HepG2 (cell line): ENCODE data around the gene SLC23A2. TPM values are rescaled to one million over a fixed set of nuclear protein-coding genes. Genes with fewer than 3 reads are reported as not detected.
"Not testable (repeated sequence)": the region's sequence is repeated elsewhere in the genome, so short reads cannot be mapped to it uniquely, and the experiment has no call there.

Source experiments
- ATAC-seq: fragments of 200-7000 bp; cut with Tn5 transposase; 3 replicates; pipeline ENCODE4 v1.9.1; 2020; ENCODE audit warnings: mild to moderate bottlenecking, moderate library complexity
- BruUV-seq: library from RNA; stranded (reverse); fragments of 400-500 nt; replicated peaks from 2 replicates; lab custom pipeline; 2021; lab: Mats Ljungman, UMichigan
- CTCF ChIA-PET: fragments of 300-600 bp; formaldehyde crosslinking; extraction: SDS; loops from one replicate; lab custom pipeline; 2021; ENCODE audit warnings: low total read pairs, inconsistent platforms, low intra/inter-chr PET ratio; lab: Yijun Ruan, JAX
- POLR2A ChIA-PET: fragments of 350-600 bp; sonication (Branson Sonifier 250); formaldehyde crosslinking; loops from one replicate; lab custom pipeline; 2020; ENCODE audit warnings: antibody characterized with exemption, inconsistent platforms; lab: Yijun Ruan, JAX
- DNase-seq: peaks from one replicate; pipeline ENCODE4 v3.0.0-alpha.2; 2015; ENCODE audit warnings: low spot score
- FAIRE-seq: peaks from 3 replicates; lab custom pipeline; 2011; peaks lifted over from hg19 to GRCh38; lab: Jason Lieb, UNC
- H2AFZ ChIP-seq: one replicate; pipeline ENCODE4 v1.6.1; 2011; ENCODE audit warnings: low read length, inconsistent platforms
- H3K27ac ChIP-seq: fragments of 300-600 bp; 3 replicates; pipeline ENCODE4 v1.8.0; 2011; ENCODE audit warnings: mixed run types, mild to moderate bottlenecking, mixed read lengths, low read length, inconsistent platforms; ENCODE audit not compliant: insufficient read depth; ENCODE audit errors: extremely low read length
- H3K27me3 ChIP-seq, 2 experiments: fragments of 200-600 bp in 1 of 2; 2 replicates in 1 of 2; 3 replicates in 1 of 2; pipeline versions ENCODE4 v1.6.0 to v1.8.0; 2011; ENCODE audit warnings: low read length in 2 of 2, mild to moderate bottlenecking in 2 of 2, moderate library complexity in 2 of 2, inconsistent platforms in 1 of 2; ENCODE audit not compliant: insufficient read depth in 2 of 2, control insufficient read depth in 1 of 2
- H3K36me3 ChIP-seq, 2 experiments: fragments of 200-600 bp in 1 of 2; replicated peaks in 1 of 2; 2 replicates in 1 of 2; 3 replicates in 1 of 2; pipeline versions ENCODE4 v1.5.1 to v1.8.0; 2011; ENCODE audit warnings: low read length in 2 of 2, inconsistent platforms in 1 of 2; ENCODE audit not compliant: insufficient read depth in 2 of 2, control insufficient read depth in 1 of 2
- H3K4me1 ChIP-seq: 2 replicates; pipeline ENCODE4 v1.5.1; 2012; ENCODE audit warnings: low read length, inconsistent platforms; ENCODE audit not compliant: insufficient read depth
- H3K4me2 ChIP-seq: 2 replicates; pipeline ENCODE4 v1.6.0; 2011; ENCODE audit warnings: low read depth, low read length, inconsistent platforms
- H3K4me3 ChIP-seq, 3 experiments: fragments of 200-600 bp in 1 of 3; sonication (generic), shearing (Covaris generic) in 1 of 3; replicated peaks in 1 of 3; 2 replicates each; pipeline ENCODE4 v1.5.1; 2011 to 2016; ENCODE audit warnings: low read length in 3 of 3, inconsistent platforms in 2 of 3, low read depth in 2 of 3, mild to moderate bottlenecking in 2 of 3, control low read depth in 1 of 3, mixed read lengths in 1 of 3; ENCODE audit not compliant: insufficient read depth in 1 of 3
- H3K79me2 ChIP-seq: one replicate; pipeline ENCODE4 v1.6.1; 2011; ENCODE audit warnings: low read length, inconsistent platforms; ENCODE audit not compliant: insufficient read depth
- H3K9ac ChIP-seq: 2 replicates; pipeline ENCODE4 v1.6.0; 2011; ENCODE audit warnings: mild to moderate bottlenecking, low read depth, low read length, inconsistent platforms; ENCODE audit not compliant: insufficient read depth
- H3K9me3 ChIP-seq: 2 replicates; pipeline ENCODE4 v1.5.1; 2012; ENCODE audit warnings: mild to moderate bottlenecking, low read length
- H4K20me1 ChIP-seq: 2 replicates; pipeline ENCODE4 v1.6.0; 2011; ENCODE audit warnings: inconsistent platforms, mild to moderate bottlenecking, low read length, moderate library complexity; ENCODE audit not compliant: insufficient read depth
- ARNTL ChIP-seq: sonication (generic); formaldehyde crosslinking; IDR thresholded peaks from 2 replicates; pipeline ENCODE4 v1.4.0; 2020; ENCODE audit warnings: mild to moderate bottlenecking, missing genetic modification reagents
- EED ChIP-seq: sonication (generic); formaldehyde crosslinking; IDR thresholded peaks from 2 replicates; pipeline ENCODE4 v1.5.0; 2020; ENCODE audit warnings: mild to moderate bottlenecking, missing genetic modification reagents
- PTBP1 ChIP-seq: fragments of 200-400 bp; formaldehyde crosslinking; IDR thresholded peaks from 2 replicates; pipeline ENCODE4 v1.6.1; 2018; ENCODE audit warnings: low read length, low read depth; ENCODE audit not compliant: poor library complexity, severe bottlenecking
- RBAK ChIP-seq: sonication (generic); formaldehyde crosslinking; IDR thresholded peaks from 2 replicates; pipeline ENCODE4 v1.5.1; 2020; ENCODE audit warnings: mild to moderate bottlenecking, missing genetic modification reagents
- ZBTB7B ChIP-seq: sonication (generic); formaldehyde crosslinking; IDR thresholded peaks from 2 replicates; pipeline ENCODE4 v1.4.0; 2020; ENCODE audit warnings: missing genetic modification reagents
- ZNF317 ChIP-seq: sonication (generic); formaldehyde crosslinking; IDR thresholded peaks from 2 replicates; pipeline ENCODE4 v1.5.0; 2020; ENCODE audit warnings: mild to moderate bottlenecking, missing genetic modification reagents
- ZNF430 ChIP-seq: sonication (generic); formaldehyde crosslinking; IDR thresholded peaks from 2 replicates; pipeline ENCODE4 v1.9.0; 2021; ENCODE audit warnings: mild to moderate bottlenecking, missing genetic modification reagents
- ZNF562 ChIP-seq: sonication (generic); formaldehyde crosslinking; IDR thresholded peaks from 2 replicates; pipeline ENCODE4 v1.8.0; 2022; ENCODE audit warnings: missing genetic modification reagents, borderline replicate concordance
- ZNF878 ChIP-seq: sonication (generic); formaldehyde crosslinking; IDR thresholded peaks from 2 replicates; pipeline ENCODE4 v1.8.1; 2023; ENCODE audit warnings: mild to moderate bottlenecking, missing genetic modification reagents, moderate library complexity
- WGBS: methylation state at CpG from one replicate; pipeline ENCODE4 v1.1.6; 2017; ENCODE audit warnings: low lambda C conversion rate; 5-methylcytosine and 5-hydroxymethylcytosine counted together
- in situ Hi-C: cut with HindIII; loops from 2 replicates; pipeline ENCODE4 v1.10.0; 2017; ENCODE audit warnings: low pct_unique_long_range_greater_than_20kb; ENCODE audit not compliant: extremely low pct_ligation_motif_present
- intact Hi-C: fragments of 100-400 bp; cut with micrococcal nuclease; formaldehyde crosslinking; loops from one replicate; pipeline ENCODE4 v1.10.0; 2022; ENCODE audit not compliant: unreplicated experiment
- polyA plus RNA-seq, 8 experiments: library from polyadenylated mRNA; depleted of rRNA in 3 of 8; stranded (reverse) in 7 of 8; unstranded in 1 of 8; fragments of >200 nt; fragmentation: Illumina TruSeq in 4 of 8; extraction: Trizol in 4 of 8; gene quantifications; 2 replicates each; pipeline versions ENCODE4 v1.2.1 to v1.2.3, GENCODE V29; 2011 to 2016; ENCODE audit warnings: low read depth in 4 of 8, missing spikeins in 1 of 8, mixed read lengths in 1 of 8; ENCODE audit not compliant: insufficient read depth in 1 of 8
- total RNA-seq, 5 experiments: library from RNA; depleted of rRNA; stranded (reverse); fragments of >200 nt; fragmentation: Illumina TruSeq; extraction: Trizol; gene quantifications; 2 replicates each; pipeline ENCODE4 v1.2.3, GENCODE V29; 2016; ENCODE audit warnings: low read depth in 1 of 5
- TF ChIP-seq, protein P1 (sequence below): sonication (generic); formaldehyde crosslinking; IDR thresholded peaks from 2 replicates; pipeline ENCODE4 v1.4.0; 2020; ENCODE audit warnings: missing genetic modification reagents

Gene SLC23A2
- total and polyA plus RNA-seq, 2 of the 13 experiments (the other 11 are each of a cell fraction or from before 2014, with no cell fraction given), result 42.2 to 51.2 TPM

DNA sequence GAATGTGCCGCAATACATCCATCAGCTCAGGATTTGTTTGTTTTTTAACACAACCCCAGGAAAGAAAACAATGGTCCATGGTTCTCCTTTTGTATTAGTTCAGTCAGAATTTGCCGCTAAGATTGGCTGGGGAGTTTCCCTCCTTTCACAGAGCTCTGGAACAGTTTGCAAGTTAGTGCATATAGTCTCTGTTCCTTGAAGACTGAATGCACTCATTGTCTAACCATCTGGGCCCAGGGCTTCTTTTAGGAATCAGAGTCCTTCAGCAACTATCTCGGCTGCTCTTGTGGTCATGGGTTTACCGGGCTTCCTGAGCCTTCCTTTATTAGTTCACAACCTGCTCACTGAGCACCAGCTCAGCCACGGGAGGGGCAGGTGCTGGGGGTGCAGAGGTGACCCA, 121.3 kb downstream of the SLC23A2 start (continued):
- TF ChIP-seq ZNF430 (CRISPR knock-in tag), result no peak
- no peak for TF ChIP-seq PTBP1
- TF ChIP-seq ARNTL (CRISPR knock-in tag), result no peak
- TF ChIP-seq ZNF878 (CRISPR knock-in tag), result no peak
- no peak for TF ChIP-seq ZBTB7B

DNA sequence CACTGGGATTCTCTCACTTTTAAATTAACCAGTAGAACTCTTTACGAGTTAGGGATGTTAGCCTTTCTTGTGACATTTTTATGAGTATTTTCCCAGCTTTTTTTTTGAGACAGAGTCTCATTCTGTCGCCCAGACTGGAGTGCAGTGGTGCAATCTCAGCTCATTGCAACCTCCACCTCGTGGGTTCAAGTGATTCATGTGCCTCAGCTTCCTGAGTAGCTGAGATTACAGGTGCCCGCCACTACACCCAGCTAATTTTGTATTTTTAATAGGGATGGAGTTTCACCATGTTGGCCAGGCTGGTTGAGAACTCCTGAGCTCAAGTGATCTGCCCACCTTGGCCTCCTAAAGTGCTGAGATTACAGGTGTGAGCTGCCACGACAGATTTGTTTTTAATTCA, 123.2 kb downstream of the SLC23A2 start:
- FAIRE-seq, DNase-seq, POLR2A ChIA-PET, H3K4me3 ChIP-seq, in situ Hi-C loops, intact Hi-C loops, BruUV-seq, H3K4me1 ChIP-seq, H3K9me3 ChIP-seq, H2AFZ ChIP-seq, H3K4me2 ChIP-seq, H4K20me1 ChIP-seq, H3K9ac ChIP-seq, CTCF ChIA-PET, H3K27ac ChIP-seq, ATAC-seq, H3K27me3 ChIP-seq, H3K79me2 ChIP-seq: not testable (repeated sequence)
- peaks cover 42 to 86% of the 10 kb centered on the region in 2 experiments for H3K36me3 ChIP-seq
- WGBS, result 96% methylated on average over 5 of the region's 5 CpGs

DNA sequence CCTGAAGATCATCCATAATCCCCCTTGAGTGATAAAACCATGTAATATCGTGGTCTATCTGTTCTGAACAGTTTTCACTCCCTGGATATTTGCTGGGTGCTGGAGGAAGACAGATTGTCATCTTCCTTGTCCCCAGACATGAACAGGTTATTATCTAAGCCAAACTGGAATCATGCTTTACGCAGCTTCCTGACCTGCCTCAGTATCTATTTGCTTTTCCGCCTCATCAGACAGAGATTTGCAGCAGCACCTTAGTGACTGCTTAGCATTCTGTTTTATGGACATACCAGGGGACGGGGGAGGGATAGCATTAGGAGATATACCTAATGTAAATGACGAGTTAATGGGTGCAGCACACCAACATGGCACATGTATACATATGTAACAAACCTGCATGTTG, 124.6 kb downstream of the SLC23A2 start:
- Histone ChIP-seq H3K27me3 (no peaks in the 10 kb centered on the region), H3K79me2 (no peaks in the 10 kb centered on the region), H3K4me3 (no peak overlapping the region), H4K20me1 (no peaks in the 10 kb centered on the region), H3K27ac (no peak overlapping the region), H3K9me3 (no peaks in the 10 kb centered on the region), H3K36me3 (peaks cover 42 to 84% of the 10 kb centered on the region in 2 experiments), H3K4me1 (no peaks in the 10 kb centered on the region), H3K4me2 (no peak overlapping the region), H2AFZ (no peak overlapping the region), H3K9ac (no peak overlapping the region)
- 96% methylated on average over 5 of the region's 5 CpGs for WGBS
- DNase-seq (no peak), ATAC-seq (no peak), FAIRE-seq (no peak)
- CTCF ChIA-PET, result no interaction called here
- POLR2A ChIA-PET, result no interaction called here
- intact Hi-C loops, result no loop called here
- BruUV-seq, result no TSS peak
- in situ Hi-C loops, result no loop called here
- TF ChIP-seq ZNF562 (CRISPR knock-in tag) (no peak), EED (CRISPR knock-in tag) (no peak), ZNF317 (no peak), RBAK (no peak)
- TF ChIP-seq, protein P1, sequence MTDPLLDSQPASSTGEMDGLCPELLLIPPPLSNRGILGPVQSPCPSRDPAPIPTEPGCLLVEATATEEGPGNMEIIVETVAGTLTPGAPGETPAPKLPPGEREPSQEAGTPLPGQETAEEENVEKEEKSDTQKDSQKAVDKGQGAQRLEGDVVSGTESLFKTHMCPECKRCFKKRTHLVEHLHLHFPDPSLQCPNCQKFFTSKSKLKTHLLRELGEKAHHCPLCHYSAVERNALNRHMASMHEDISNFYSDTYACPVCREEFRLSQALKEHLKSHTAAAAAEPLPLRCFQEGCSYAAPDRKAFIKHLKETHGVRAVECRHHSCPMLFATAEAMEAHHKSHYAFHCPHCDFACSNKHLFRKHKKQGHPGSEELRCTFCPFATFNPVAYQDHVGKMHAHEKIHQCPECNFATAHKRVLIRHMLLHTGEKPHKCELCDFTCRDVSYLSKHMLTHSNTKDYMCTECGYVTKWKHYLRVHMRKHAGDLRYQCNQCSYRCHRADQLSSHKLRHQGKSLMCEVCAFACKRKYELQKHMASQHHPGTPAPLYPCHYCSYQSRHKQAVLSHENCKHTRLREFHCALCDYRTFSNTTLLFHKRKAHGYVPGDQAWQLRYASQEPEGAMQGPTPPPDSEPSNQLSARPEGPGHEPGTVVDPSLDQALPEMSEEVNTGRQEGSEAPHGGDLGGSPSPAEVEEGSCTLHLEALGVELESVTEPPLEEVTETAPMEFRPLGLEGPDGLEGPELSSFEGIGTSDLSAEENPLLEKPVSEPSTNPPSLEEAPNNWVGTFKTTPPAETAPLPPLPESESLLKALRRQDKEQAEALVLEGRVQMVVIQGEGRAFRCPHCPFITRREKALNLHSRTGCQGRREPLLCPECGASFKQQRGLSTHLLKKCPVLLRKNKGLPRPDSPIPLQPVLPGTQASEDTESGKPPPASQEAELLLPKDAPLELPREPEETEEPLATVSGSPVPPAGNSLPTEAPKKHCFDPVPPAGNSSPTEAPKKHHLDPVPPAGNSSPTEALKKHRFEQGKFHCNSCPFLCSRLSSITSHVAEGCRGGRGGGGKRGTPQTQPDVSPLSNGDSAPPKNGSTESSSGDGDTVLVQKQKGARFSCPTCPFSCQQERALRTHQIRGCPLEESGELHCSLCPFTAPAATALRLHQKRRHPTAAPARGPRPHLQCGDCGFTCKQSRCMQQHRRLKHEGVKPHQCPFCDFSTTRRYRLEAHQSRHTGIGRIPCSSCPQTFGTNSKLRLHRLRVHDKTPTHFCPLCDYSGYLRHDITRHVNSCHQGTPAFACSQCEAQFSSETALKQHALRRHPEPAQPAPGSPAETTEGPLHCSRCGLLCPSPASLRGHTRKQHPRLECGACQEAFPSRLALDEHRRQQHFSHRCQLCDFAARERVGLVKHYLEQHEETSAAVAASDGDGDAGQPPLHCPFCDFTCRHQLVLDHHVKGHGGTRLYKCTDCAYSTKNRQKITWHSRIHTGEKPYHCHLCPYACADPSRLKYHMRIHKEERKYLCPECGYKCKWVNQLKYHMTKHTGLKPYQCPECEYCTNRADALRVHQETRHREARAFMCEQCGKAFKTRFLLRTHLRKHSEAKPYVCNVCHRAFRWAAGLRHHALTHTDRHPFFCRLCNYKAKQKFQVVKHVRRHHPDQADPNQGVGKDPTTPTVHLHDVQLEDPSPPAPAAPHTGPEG (CRISPR knock-in tag), result no peak
